GM21825 (cell line): ENCODE data around the gene GABBR2.

ENCODE experiments used
- ATAC-seq: cut with Tn5 transposase; IDR thresholded peaks from one replicate; pipeline ENCODE4 v1.9.1; 2021; ENCODE audit warnings: mild to moderate bottlenecking, moderate library complexity; ENCODE audit not compliant: unreplicated experiment

The GABBR2 gene

DNA sequence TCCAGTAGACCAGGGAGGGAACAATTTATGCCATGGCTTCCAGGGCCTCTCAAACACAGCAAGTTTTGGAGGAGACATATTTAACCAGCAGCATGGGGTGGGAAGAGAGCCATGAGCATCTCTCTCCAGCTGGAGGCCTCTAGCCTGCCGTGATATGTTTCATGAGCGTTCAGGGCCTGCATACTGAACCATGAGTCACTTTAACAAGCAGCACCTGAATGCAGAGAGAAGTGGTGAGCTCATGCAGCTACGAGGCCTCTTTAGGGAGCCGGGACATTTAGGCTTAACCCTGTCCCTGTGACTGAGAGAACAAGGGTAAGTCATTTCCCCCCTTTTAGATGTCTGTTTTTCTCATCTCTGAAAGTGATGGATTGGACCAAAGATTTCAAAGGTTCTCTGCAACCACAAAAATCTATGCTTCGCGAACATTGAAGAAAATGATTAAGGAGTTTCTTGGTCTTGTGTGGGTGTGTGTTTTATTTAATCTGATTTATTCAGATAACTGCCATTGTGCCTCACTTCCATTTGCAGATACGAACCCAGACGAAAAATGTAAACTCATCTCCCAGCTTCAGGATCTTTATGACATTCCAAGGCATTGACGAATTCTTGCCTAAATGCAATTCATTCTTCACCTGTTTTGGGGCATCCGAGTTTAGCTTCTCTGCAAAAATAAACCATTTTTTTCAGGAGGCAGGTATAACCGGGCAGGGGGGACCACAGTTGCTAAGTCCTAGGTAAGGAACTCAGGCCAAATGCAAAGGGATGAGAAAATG is 157.0 kb downstream of the GABBR2 start:
- no peak for ATAC-seq

DNA sequence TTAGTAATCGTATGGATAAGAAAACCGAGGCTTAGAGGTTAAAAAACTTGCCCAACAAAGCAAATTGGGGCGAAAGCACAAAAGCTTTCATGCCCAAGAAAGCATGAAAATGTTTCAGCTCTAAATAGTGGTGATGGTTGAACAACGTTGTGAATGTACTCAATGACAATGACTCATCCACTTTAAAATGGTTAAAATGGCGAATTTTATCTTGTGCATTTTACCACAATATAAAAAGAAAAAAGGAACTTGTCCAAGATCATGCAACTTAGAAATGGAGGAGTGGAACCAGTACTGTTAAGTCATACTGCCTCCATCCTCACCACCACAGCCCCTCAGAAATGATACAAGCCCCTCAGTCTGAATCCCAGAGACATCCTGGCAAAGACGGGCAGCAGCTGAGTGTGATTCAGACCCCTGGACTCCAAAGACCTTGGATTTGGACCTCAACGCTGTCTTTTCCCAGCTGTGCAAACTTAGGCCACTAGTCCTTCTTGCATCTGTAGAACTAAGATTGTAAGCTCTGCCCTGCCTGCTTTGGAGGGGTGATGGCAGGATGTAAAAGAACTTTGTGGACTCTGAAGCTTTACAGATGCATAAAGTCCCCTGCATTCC is 158.4 kb downstream of the GABBR2 start:
- no peak for ATAC-seq

DNA sequence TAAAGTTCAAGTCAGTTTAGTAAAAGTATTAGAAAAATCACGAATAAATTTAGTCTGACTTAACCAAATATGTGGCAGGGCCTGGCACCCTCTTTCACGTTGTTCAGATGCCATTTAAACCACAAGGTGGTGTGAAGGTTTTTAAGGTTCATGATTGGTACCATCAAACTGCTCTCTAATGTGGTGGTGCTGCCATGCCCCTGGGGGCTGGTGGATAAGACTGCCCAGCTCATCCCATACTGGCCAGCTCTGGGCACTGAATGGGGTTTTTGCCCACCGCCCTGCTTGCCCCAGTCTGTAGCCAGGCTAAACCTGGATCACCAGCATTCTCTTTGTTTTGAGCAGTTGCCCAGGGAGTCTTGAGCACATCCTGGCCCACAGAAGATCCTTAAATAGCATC is 159.3 kb downstream of the GABBR2 start:
- ATAC-seq: no peak

DNA sequence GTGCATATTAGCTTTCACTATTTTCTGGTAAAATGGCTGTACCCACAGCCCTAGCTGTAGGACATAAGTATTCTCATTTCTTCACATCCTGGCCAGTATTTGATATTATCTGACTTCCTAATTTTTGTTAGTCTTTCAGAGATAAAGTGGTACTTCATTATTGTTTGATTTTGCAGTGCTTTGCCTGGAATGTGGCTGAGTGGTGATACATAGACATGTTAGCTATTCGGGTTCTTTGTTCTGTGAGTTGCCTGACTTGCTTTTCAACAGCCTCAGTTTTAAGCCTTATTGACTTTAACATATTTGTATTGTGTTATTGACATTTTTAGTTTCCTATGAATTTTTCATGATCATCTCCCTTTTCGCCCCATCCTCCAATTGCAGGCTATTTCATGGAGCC is 161.1 kb downstream of the GABBR2 start:
- ATAC-seq: no peak

DNA sequence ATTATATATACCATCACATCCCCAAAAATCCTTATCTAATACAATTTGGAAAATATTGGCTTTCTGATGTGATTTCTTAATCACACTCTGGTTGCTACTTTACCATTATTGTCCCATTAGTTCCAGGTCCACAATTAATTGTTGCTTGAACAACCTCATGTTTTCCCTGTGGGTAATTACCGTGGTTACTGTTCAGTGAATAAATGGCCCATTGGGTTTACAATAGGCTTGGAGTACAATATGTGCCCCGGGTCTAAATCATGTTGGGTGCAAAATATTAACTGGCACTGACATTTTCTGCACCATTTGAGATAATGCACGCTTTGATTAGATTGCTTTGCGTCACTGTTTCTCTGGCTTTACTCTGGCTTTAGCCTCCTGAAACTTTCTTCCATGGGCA is 163.7 kb downstream of the GABBR2 start:
- no peak for ATAC-seq

DNA sequence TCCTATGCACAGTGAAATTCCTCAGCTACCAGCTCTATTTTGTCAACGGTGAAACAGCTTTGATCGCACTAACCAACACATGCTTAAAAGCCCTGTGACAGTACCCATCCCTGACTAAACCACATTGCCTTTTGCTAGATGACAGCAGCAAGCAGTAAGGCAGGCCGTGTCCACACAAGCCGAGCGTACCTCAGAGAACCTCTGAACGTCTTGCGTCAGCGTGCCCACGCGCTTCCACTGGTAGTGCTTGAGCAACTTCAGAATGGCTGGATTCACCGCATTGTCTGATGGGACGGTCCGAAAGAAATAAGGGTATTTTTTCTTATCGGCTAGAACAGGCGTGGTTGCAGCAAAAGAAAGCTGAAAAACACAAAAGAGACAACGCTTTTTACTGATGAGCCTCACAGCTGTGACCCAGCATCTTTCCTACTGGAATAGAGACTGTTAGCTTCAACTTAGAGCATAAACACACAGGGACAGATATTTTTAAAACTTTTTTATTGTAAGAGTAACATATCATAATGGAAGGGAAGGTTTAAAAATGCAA is 167.0 kb downstream of the GABBR2 start:
- no peak for ATAC-seq

DNA sequence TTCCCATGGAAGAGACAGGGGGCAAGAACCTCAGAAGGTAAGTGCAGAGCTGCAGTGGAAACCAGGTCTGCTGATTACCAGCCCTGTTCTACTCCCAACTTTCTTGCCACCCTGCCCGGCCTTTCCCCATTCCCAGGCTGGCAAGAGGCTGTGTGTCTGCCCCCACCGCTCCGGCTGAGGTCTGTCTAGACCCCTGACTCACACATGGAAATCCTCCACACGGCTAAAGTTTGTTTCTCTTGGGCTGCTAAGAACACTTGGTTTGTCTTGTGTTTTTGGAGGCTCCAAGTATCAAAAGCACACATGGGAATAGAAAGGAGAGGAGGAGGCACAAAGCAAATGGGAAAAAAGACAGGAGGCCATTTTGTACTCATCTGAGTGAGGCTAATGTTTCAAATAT is 168.3 kb downstream of the GABBR2 start:
- ATAC-seq: no peak

DNA sequence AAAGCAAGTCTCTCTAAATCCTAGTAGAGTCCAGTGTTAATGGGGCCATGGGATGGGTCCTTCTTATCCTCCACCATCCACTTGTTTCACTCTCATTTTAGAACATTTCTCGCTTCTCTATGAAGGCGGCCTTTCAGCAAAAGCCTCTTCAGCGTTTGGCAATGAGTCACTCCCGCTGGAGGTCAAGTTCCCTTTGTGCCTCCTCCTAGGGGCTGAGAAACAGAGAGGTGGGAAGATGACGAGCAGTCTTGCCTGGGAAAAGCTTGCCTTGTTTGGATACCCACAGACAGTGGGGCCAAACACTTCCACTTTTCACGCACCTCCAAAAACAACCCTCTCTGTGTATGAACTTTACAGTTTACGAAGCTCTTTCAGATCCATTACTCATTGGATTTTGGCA is 168.8 kb downstream of the GABBR2 start:
- no peak for ATAC-seq

DNA sequence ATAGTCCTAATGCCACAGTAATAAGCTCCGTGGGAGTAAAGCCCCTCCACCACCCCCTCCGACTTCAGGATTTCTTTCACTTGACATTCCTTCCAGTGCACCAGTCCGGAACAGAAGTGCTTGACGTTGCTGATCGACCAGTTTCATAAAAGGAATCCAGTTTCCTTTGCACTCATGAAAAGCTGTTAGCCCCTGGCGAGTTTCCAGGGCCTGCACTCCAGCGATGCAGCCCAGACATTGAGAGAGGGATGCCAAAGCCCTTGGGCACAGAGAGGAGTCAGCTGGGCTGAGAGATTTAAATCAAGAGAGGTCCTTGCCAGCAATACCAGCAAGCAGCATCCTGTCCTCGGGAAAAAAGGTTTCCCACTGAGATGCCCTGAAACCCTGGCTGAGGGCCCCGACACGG is 170.1 kb downstream of the GABBR2 start:
- ATAC-seq: no peak

DNA sequence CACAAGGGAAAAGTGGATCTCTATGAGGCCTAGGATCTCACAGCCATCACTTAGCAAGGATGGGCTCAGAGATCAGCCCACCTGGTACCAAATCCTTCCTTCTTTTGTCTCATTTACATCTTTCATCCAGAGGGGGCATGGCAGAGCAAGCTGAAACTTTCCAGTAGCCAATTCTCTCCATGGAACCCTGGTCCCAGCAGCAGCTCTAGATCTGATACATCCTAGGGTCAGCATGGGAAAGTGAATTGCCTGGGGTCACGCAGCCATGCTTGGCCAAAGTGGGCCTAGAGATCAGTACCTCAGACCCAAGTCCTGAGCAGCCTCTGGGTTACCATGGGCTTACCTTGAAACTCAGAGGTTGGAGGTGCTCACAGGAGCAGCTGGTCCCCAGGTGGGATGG is 170.5 kb downstream of the GABBR2 start:
- ATAC-seq: no peak

DNA sequence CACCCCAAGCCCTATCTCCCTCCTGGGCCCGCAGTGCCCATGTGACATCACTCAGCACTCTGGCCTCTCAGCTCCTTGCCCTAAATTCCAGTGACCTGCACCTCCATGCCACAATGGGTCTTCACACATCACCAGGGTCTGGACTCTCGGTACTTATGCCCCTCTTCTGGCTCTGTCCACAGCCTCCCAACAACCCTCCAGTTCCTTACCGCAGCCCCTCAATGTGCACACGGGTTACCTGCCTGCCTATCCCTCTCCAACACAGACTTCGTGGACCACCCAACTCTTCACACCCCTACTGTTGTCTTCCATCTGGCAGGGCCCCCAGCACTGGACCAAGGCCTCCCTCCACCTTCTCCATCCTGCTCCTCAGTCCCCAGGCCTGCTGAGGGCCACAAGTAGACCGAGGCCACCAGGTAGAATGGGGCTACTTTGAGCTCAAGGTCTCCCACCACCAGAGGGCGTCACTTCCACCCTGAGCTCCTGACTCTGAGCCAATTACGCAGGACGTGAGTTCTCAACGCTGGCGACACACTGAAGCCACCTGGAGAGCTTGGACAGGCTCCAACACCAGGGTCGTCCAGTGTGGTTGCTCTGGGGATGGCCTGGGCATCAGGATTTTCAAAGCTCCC is 172.1 kb downstream of the GABBR2 start:
- ATAC-seq: no peak

DNA sequence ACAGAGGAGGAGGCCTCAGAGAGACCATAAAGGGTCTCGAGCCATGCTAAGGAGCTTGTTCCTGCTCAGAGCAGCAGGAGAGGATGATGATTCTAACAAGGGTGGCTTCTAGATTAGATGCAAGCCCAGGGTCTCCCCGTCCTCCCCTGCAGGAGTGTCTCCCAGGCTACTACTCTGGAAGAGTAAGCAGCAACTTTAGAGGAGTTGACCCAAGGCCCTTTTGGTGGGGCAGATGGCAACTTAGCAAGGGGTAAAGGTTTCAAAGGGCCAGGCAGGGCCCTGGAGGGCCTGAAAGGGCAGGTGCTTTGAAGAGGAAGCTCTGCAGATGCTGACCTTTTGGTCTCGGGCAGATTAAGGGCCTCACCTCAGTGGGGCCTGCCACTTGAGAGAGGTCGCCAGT is 174.9 kb downstream of the GABBR2 start:
- ATAC-seq: no peak

DNA sequence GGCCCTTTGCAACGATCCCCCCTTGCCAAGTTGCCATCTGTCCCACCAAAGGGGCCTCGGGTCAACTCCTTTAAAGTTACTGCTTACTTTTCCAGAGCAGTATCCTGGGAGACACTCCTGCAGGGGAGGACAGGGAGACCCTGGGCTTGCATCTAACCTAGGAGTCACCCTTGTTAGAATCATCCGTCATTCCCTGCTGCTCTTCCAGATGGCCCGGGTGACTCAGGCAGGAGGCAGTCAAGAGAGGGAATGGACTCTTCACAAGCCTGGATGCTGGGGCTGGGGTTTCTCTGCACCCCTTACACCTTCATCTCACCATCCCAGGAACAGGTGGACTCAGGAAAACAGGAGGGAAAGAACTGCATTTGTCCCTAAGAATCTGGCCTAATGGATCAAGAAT is 175.6 kb downstream of the GABBR2 start:
- ATAC-seq: no peak

DNA sequence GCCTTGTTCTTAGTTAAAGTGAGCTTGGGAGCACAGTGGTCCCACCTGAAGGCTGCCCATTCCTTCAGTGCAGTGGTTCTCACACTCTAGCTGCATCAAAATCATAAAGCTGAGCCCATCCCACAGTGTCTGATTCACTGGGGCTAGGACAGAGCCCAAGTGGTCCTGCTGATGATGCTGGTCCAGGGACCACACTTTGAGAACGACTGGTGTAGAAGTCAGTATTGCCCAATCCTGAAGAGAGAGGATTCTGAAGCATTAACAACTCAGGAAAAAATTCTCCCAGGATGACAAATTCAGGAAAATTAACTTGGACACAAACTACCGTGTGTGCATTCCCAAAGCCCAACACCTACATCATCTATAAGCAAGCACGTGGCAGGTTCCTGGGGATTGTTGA is 176.2 kb downstream of the GABBR2 start:
- ATAC-seq: no peak

DNA sequence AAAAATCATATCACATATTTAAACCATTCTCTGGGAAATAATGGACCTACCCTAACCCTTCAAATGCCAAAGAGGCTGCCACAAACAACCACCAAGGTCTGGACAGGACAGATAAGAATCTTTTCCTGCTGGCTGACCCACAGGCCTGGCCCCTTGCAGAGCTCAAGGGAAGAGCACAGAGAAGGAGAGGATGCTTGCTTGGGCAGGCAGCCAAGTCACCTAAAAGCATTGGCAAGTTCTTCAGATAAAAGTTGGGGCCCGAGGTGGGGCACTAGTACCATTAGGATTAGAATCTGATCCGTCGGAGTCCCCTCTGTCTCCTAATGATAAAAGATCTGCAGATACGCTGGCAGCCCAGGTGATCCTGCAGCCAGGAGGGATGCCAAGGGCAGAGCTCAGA is 176.6 kb downstream of the GABBR2 start:
- no peak for ATAC-seq

DNA sequence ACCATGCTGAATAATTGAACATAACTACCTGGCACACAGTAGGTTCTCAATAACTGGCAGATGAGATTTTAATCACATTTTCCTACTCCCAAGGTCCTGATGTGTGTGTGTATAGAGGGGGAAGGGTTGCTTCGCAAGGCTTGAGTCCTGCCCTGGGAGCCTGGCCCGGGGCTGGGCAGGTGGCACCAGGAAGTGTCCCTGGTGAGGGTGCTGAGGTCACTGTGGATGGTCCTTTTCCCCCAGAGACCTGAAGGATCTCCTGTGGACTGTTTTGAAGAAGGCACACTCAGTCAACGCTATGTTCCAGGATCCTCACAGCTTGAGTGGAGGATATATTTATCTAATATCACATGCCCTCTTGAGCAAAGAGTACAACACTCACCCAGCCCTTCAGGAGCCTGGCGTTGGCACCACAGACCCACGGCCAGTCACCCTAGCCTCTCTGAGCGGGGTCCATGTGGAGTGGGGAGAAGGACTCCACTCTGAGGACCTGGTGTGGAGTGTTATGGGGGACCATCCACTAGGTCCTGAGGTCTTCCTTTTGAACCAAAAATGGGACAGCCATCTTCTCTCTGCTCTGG is 177.8 kb downstream of the GABBR2 start:
- no peak for ATAC-seq

DNA sequence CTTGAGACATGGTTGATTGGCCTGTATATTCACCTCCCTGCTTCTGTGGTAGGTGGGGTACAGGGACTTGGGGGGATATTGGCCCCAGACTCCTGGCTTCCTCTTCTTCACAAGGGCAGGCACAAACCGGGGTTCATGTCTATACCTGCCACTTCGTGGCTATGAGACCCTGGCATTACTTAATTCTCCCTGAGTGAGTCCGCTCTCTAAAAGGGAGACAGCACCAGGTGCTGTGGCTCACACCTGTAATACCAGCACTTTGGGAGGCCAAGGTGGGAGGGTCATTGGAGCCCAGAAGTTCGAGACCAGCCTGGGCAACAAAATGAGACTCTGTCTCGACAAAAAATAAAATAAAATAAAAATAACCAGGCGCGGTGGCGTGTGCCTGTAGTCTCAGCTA is 178.5 kb downstream of the GABBR2 start:
- no peak for ATAC-seq

DNA sequence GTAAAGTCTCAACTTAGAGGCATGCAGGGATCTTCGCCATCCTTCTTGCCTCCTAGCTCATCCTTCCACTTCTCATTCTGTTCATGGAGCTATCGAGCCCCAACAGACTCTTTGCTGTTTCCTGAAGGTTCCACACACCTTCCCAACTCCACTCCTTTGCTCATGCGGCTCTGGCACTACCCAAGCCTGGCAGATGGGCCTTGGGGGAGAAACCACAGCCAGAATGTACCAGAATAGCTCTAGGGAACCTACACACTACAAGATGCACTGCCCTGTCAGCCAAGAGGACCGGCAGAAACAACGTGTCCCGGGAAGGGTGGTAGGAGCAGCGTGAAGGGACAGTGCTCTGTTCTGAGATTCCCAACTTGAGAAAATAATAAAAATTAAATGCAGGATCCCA is 178.9 kb downstream of the GABBR2 start:
- no peak for ATAC-seq

DNA sequence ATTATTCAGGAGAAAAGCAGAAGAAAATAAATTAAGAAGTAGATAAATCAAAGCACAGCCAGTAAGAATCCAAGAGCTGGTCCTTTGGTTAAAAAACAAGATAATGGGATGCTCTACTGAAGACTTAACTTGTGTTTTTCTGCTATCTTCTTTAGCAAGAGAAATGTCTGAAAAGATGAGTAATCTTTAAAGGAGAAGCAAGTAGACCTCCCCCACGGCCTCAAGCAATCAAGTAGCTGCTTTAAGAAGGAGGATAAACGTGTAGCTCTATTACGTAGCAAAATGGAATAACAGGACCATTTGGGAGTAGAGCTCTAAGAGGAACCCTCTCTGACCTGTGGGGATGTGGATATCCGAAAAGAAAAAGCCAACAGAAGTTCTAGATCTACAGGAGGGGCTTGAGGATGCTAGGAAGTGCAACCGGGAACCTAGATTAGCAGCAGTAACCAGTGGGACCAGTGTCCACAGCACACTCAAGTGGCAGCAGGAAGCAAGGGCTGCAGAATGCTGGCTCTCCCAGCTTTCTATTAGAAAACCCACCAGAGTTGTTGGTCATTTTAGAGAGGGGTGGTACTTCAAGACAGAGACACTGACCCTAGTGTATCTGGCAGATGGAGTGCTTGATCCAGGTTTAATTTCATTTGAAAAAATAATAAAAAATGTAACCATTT is 185.4 kb downstream of the GABBR2 start:
- ATAC-seq: no peak

DNA sequence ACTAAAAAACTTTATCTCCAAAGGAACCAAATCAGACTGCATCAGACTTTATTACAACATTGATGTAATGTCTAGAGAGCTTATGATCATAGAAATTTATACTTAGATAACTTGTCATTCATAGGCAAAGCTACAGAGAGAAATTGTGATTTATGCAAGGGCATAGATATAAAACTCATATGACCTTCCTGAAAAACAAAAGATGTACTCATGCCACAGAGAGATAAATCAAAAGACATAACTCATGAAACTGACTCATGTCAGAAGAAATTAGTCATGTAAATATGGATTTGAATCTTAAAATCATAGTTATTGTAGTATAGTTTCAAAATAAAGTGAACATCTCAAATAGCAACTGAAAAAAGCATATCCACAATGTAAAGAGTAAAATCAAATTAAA is 186.2 kb downstream of the GABBR2 start:
- no peak for ATAC-seq

DNA sequence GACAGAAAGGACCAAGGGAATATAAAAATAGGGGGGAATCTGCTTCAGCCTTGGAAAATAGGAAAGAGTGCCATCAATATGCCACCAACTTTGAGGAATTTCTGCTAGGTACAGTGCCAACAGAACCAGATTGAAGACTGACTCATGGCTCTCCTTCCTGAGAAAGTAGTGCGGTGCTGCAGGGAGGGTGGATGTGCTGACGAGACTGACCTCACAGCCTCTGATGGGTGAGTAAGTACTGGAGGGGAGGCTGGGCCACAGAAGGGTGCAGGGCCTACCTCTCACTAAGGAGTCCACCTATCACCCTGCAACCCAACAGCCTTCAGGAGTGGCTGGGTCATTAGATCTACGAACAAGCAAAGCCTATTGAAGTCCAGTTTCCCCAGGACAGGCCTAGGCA is 187.6 kb downstream of the GABBR2 start:
- ATAC-seq: no peak
